Esophagus muscularis mucosa (tissue), 4 donors: ENCODE measurements around the gene ZNF775.

Source experiments
- CTCF ChIP-seq, 3 experiments: fragments of 200-600 bp in 2 of 3; fragments of 450-650 bp in 1 of 3; sonication (generic) in 2 of 3; IDR thresholded peaks; one replicate each; pipeline ENCODE4 v1.5.1; 2017 to 2019; ENCODE audit warnings: antibody characterized with exemption in 3 of 3, mild to moderate bottlenecking in 2 of 3, moderate library complexity in 1 of 3
- EP300 ChIP-seq: sonication (generic); formaldehyde crosslinking; IDR thresholded peaks from one replicate; pipeline ENCODE4 v1.6.1; 2017; ENCODE audit warnings: antibody characterized with exemption
- POLR2A ChIP-seq: fragments of 450-650 bp; IDR thresholded peaks from one replicate; pipeline ENCODE4 v1.6.1; 2017; ENCODE audit warnings: antibody characterized with exemption, moderate library complexity, mild to moderate bottlenecking, low read depth
- POLR2AphosphoS5 ChIP-seq, 2 donors: sonication (generic); formaldehyde crosslinking; IDR thresholded peaks; one replicate each; pipeline ENCODE4 v1.6.1; 2017; ENCODE audit warnings: antibody characterized with exemption in 2 of 2

- no peak for TF ChIP-seq POLR2A
- TF ChIP-seq POLR2AphosphoS5 (IDR thresholded peaks at IDR 0.05): no peak
- TF ChIP-seq CTCF (IDR thresholded peaks at IDR 0.05): no peak
- no peak for TF ChIP-seq EP300
Observed at GRCh38 chr7:150365673-150366398, 13.3 kb upstream of the ZNF775 start.
